B cell (primary cell): Measurements from ENCODE around the gene LRRC73. TPM values are rescaled to one million over a fixed set of nuclear protein-coding genes. Genes with fewer than 3 reads are reported as not detected.

Experiments used
- ATAC-seq: fragments of 200-7000 bp; cut with Tn5 transposase; one replicate; pipeline ENCODE4 v1.10.0; 2021; ENCODE audit warnings: low read depth, mild to moderate bottlenecking, moderate number of reproducible peaks, moderate library complexity
- CTCF ChIA-PET: fragments of 350-600 bp; sonication (Branson Sonifier 250); formaldehyde crosslinking; loops from one replicate; lab custom pipeline; 2021; ENCODE audit warnings: antibody characterized with exemption, inconsistent platforms; lab: Charles Lee
- POLR2A ChIA-PET: fragments of 350-600 bp; sonication (Branson Sonifier 250); formaldehyde crosslinking; loops from one replicate; lab custom pipeline; 2021; ENCODE audit warnings: antibody characterized with exemption; lab: Charles Lee
- DNase-seq: peaks from one replicate; pipeline ENCODE4 v3.0.0; 2013
- H2AFZ ChIP-seq: 2 replicates; pipeline ENCODE4 v1.6.1; 2012; ENCODE audit warnings: mild to moderate bottlenecking, low read depth, low read length; ENCODE audit not compliant: insufficient read depth, poor library complexity, severe bottlenecking
- H3K27ac ChIP-seq, 2 donors: 1 replicate in 1 of 2; 2 replicates in 1 of 2; pipeline ENCODE4 v1.5.1; 2012 to 2013; ENCODE audit warnings: low read length in 2 of 2, mild to moderate bottlenecking in 2 of 2, moderate library complexity in 1 of 2
- H3K27me3 ChIP-seq, 4 experiments: fragments of 200-600 bp in 1 of 4; sonication (generic) in 1 of 4; replicated peaks in 1 of 4; 1 replicate in 2 of 4; 2 replicates in 2 of 4; pipeline versions ENCODE4 v1.6.1 to v1.7.0; 2013 to 2016; ENCODE audit warnings: low read length in 3 of 4, mild to moderate bottlenecking in 2 of 4, mixed read lengths in 1 of 4, moderate library complexity in 1 of 4; ENCODE audit not compliant: insufficient read depth in 4 of 4, control insufficient read depth in 3 of 4; ENCODE audit errors: control extremely low read depth in 1 of 4
- H3K36me3 ChIP-seq, 2 experiments: replicated peaks in 1 of 2; 1 replicate in 1 of 2; 2 replicates in 1 of 2; pipeline versions ENCODE4 v1.6.1 to v1.7.1; 2013; ENCODE audit warnings: low read length in 1 of 2; ENCODE audit not compliant: insufficient read depth in 2 of 2, control insufficient read depth in 1 of 2; ENCODE audit errors: control extremely low read depth in 1 of 2, extremely low read depth in 1 of 2
- H3K4me1 ChIP-seq, 2 donors: fragments of 200-600 bp in 1 of 2; sonication (generic) in 1 of 2; 1 replicate in 1 of 2; 2 replicates in 1 of 2; pipeline versions ENCODE4 v1.5.1 to v1.6.1; 2013 to 2017; ENCODE audit warnings: low read length in 2 of 2; ENCODE audit not compliant: control insufficient read depth in 2 of 2, insufficient read depth in 2 of 2
- H3K4me2 ChIP-seq: replicated peaks from 2 replicates; pipeline ENCODE3; 2012; ENCODE audit warnings: mild to moderate bottlenecking, low read depth, low read length; ENCODE audit not compliant: poor library complexity, severe bottlenecking
- H3K4me3 ChIP-seq, 5 experiments: fragments of 200-600 bp in 1 of 5; sonication (generic) in 1 of 5; 1 replicate in 3 of 5; 2 replicates in 2 of 5; pipeline versions ENCODE4 v1.5.1 to v1.7.0; 2011 to 2016; ENCODE audit warnings: low read length in 4 of 5, mild to moderate bottlenecking in 4 of 5, low read depth in 2 of 5, control low read depth in 1 of 5, moderate library complexity in 1 of 5; ENCODE audit not compliant: insufficient read depth in 1 of 5; ENCODE audit errors: control extremely low read depth in 1 of 5, extremely low read depth in 1 of 5
- H3K79me2 ChIP-seq: fragments of 200-600 bp; sonication (generic); one replicate; pipeline ENCODE4 v1.6.0; 2016; ENCODE audit warnings: low read length; ENCODE audit not compliant: control insufficient read depth, insufficient read depth
- H3K9ac ChIP-seq: fragments of 200-600 bp; sonication (generic); 2 replicates; pipeline ENCODE4 v1.6.1; 2017; ENCODE audit warnings: mild to moderate bottlenecking, low read length, moderate library complexity
- H3K9me3 ChIP-seq, 3 donors: one replicate each; pipeline versions ENCODE4 v1.6.1 to v1.7.1; 2013; ENCODE audit warnings: low read length in 2 of 3; ENCODE audit not compliant: control insufficient read depth in 2 of 3, insufficient read depth in 1 of 3; ENCODE audit errors: control extremely low read depth in 1 of 3
- H4K20me1 ChIP-seq: 2 replicates; pipeline ENCODE4 v1.6.0; 2012; ENCODE audit warnings: mild to moderate bottlenecking, low read length; ENCODE audit not compliant: insufficient read depth, control insufficient read depth, poor library complexity, severe bottlenecking
- H3K27ac Mint-ChIP-seq: one replicate; pipeline ENCODE4 v1.8.0; 2021; ENCODE audit warnings: mixed read lengths
- H3K27me3 Mint-ChIP-seq: one replicate; pipeline ENCODE4 v1.8.0; 2021; ENCODE audit warnings: mixed read lengths
- H3K4me1 Mint-ChIP-seq: one replicate; pipeline ENCODE4 v1.8.0; 2021; ENCODE audit warnings: mixed read lengths
- H3K4me3 Mint-ChIP-seq: one replicate; pipeline ENCODE4 v1.8.0; 2021; ENCODE audit warnings: mixed read lengths
- H3K9me3 Mint-ChIP-seq: one replicate; pipeline ENCODE4 v1.8.0; 2022; ENCODE audit warnings: mixed read lengths; ENCODE audit not compliant: insufficient read depth
- CTCF ChIP-seq: fragments of 200-600 bp; IDR thresholded peaks from one replicate; pipeline ENCODE4 v1.8.0; 2022; ENCODE audit warnings: antibody characterized with exemption, mild to moderate bottlenecking
- EZH2 ChIP-seq: IDR thresholded peaks from 2 replicates; pipeline ENCODE4 v1.6.1; 2012; ENCODE audit warnings: borderline replicate concordance, low read depth, mild to moderate bottlenecking, moderate library complexity, low read length; ENCODE audit not compliant: insufficient read depth, poor library complexity, severe bottlenecking
- WGBS: methylation state at CpG from one replicate; pipeline ENCODE4 v1.1.5; 2013; ENCODE audit warnings: missing lambda C conversion rate; ENCODE audit not compliant: insufficient coverage; 5-methylcytosine and 5-hydroxymethylcytosine counted together
- intact Hi-C: fragments of 100-400 bp; cut with micrococcal nuclease; formaldehyde crosslinking; loops from one replicate; pipeline ENCODE4 v1.10.0; 2022
- polyA plus RNA-seq: library from polyadenylated mRNA; depleted of rRNA; stranded (reverse); fragments of >200 nt; gene quantifications from 2 replicates; pipeline ENCODE4 v1.2.3, GENCODE V29; 2012
- total RNA-seq, 2 donors: library from RNA; stranded (reverse); fragments of 120-200 nt in 1 of 2; gene quantifications; 1 replicate in 1 of 2; 2 replicates in 1 of 2; pipeline versions ENCODE4 v1.2.3 to v1.2.4, GENCODE V29; 2013 to 2022

Gene LRRC73
- total and polyA plus RNA-seq, 2 donors (not counting 1 experiment from before 2014, with no cell fraction given) = 0.06 to 0.99 TPM

DNA sequence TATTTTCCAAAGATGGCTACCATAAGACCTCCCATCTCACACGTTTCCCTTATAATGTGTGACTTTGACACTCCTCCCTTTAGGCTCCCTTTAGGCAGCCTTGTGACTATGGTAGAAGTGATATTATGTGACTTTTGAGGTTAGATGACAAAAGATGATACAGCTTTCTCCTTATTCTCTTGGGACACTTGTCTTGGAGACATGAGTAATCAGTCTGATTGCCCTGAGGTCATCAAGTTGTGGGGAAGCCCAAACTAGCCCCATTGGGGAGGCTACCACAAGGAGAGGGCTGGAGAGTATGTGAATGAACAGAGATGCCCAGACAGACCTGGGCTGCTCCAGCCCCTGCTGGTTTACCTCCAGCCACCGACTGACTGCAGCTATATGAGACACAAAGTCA lies 44.2 kb downstream of the LRRC73 start:
- no peaks in the 10 kb centered on the region for H3K9me3 ChIP-seq
- H3K36me3 ChIP-seq = no peaks in the 10 kb centered on the region
- no peaks in the 10 kb centered on the region for H3K79me2 ChIP-seq
- ATAC-seq (no peak), DNase-seq (no peak)
- H3K27ac Mint-ChIP-seq = no peak overlapping the region
- H3K4me1 ChIP-seq = no peaks in the 10 kb centered on the region
- no peak overlapping the region for H2AFZ ChIP-seq
- ChIA-PET CTCF (no interaction called here), POLR2A (interaction anchor here (0.7 kb wide), 1 partner anchor 15 kb away, joined by 3 read pairs; no protein-coding TSS in a partner anchor)
- H3K27ac ChIP-seq = no peak overlapping the region
- no peak overlapping the region for H3K4me3 ChIP-seq
- no peak overlapping the region for H3K4me2 ChIP-seq
- peaks cover 36% of the 10 kb centered on the region for H3K27me3 Mint-ChIP-seq
- peaks cover 0 to 42% (median 10%) of the 10 kb centered on the region in 4 experiments for H3K27me3 ChIP-seq
- H3K4me3 Mint-ChIP-seq = no peak overlapping the region
- H3K9me3 Mint-ChIP-seq = no peaks in the 10 kb centered on the region
- no peaks in the 10 kb centered on the region for H4K20me1 ChIP-seq
- no peaks in the 10 kb centered on the region for H3K4me1 Mint-ChIP-seq
- intact Hi-C loops = no loop called here
- WGBS = 83% methylated on average over 1 of the region's 2 CpGs
- TF ChIP-seq CTCF (no peak), EZH2 (no peak)
- no peak overlapping the region for H3K9ac ChIP-seq

DNA sequence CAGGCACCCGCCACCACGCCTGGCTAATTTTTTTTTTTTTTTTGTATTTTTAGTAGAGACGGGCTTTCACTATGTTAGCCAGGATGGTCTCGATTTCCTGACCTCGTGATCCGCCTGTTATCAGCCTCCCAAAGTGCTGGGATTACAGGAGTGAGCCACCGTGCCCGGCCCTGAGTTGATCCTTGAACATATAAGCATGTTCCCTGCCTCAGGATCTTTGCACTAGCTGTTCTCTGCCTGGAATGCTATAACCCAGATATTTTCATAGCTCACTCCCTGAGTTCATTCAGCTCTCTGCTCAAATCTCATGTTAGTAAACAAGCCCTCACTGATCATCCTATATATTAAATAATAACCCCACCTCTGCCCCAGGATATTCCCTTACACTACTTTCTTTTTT lies 45.8 kb downstream of the LRRC73 start:
- Histone ChIP-seq H2AFZ (no peak overlapping the region), H3K9ac (no peak overlapping the region), H3K27ac (no peak overlapping the region), H3K27me3 (peaks cover 0 to 33% (median 10%) of the 10 kb centered on the region in 4 experiments), H3K9me3 (no peaks in the 10 kb centered on the region), H3K79me2 (no peaks in the 10 kb centered on the region), H3K4me2 (no peak overlapping the region), H3K4me3 (no peak overlapping the region), H3K36me3 (no peaks in the 10 kb centered on the region), H4K20me1 (no peaks in the 10 kb centered on the region), H3K4me1 (no peaks in the 10 kb centered on the region)
- DNase-seq (no peak), ATAC-seq (no peak)
- TF ChIP-seq EZH2 = no peak
- TF ChIP-seq CTCF = no peak
- Mint-ChIP-seq H3K4me1 (no peaks in the 10 kb centered on the region), H3K27ac (no peak overlapping the region), H3K9me3 (no peaks in the 10 kb centered on the region), H3K27me3 (peaks cover 33% of the 10 kb centered on the region), H3K4me3 (no peak overlapping the region)
- WGBS = 92% methylated on average over 2 of the region's 8 CpGs
- intact Hi-C loops = no loop called here
- ChIA-PET POLR2A (interaction anchor here (0.7 kb wide), 1 partner anchor 14 kb away, joined by 4 read pairs; no protein-coding TSS in a partner anchor), CTCF (interaction anchor here (0.7 kb wide), 1 partner anchor 36 kb away, joined by 4 read pairs; no protein-coding TSS in a partner anchor)
